PFSK-1 (cell line): Measurements from ENCODE around the gene BZW2.

Source experiments
- FOXP2 ChIP-seq: optimal IDR thresholded peaks from 2 replicates; pipeline ENCODE3; 2011; ENCODE audit warnings: borderline replicate concordance, control low read depth, inconsistent platforms; ENCODE audit not compliant: insufficient read depth; ENCODE audit errors: extremely low read length, extremely low read depth
- POLR2AphosphoS5 ChIP-seq: IDR thresholded peaks from 2 replicates; pipeline ENCODE4 v1.6.1; 2012; ENCODE audit warnings: low read depth, mild to moderate bottlenecking, control low read depth, low read length, moderate library complexity
- REST ChIP-seq, 2 experiments: IDR thresholded peaks; 2 replicates each; pipeline versions ENCODE4 v1.6.1 to v1.8.0; 2011 to 2012; ENCODE audit warnings: low read depth in 2 of 2, low read length in 2 of 2, control low read depth in 1 of 2, inconsistent platforms in 1 of 2, mild to moderate bottlenecking in 1 of 2, moderate library complexity in 1 of 2; ENCODE audit not compliant: insufficient read depth in 1 of 2
- SIN3A ChIP-seq: IDR thresholded peaks from 2 replicates; pipeline ENCODE4 v1.6.1; 2012; ENCODE audit warnings: mild to moderate bottlenecking, low read length, moderate library complexity, borderline replicate concordance; ENCODE audit not compliant: insufficient read depth
- TAF1 ChIP-seq: IDR thresholded peaks from 2 replicates; pipeline ENCODE4 v1.6.1; 2012; ENCODE audit warnings: low read length, control low read depth, borderline replicate concordance; ENCODE audit not compliant: insufficient read depth

The BZW2 gene

GRCh38 chr7:16697507-16698199 lies 51.7 kb downstream of the BZW2 start:
- no peak for TF ChIP-seq TAF1
- no peak for TF ChIP-seq REST (IDR thresholded peaks at IDR 0.05; ENCODE audit: insufficient read depth in 1 of 2, low read depth in 2 of 2, low read length in 2 of 2)
- no peak for TF ChIP-seq FOXP2
- TF ChIP-seq SIN3A = no peak
- no peak for TF ChIP-seq POLR2AphosphoS5

GRCh38 chr7:16698200-16698905 lies 52.4 kb downstream of the BZW2 start:
- no peak for TF ChIP-seq REST (IDR thresholded peaks at IDR 0.05; ENCODE audit: insufficient read depth in 1 of 2, low read depth in 2 of 2, low read length in 2 of 2)
- no peak for TF ChIP-seq TAF1
- TF ChIP-seq POLR2AphosphoS5 = no peak
- TF ChIP-seq FOXP2 = no peak
- TF ChIP-seq SIN3A = no peak

GRCh38 chr7:16702441-16702840 lies 56.5 kb downstream of the BZW2 start:
- no peak for TF ChIP-seq TAF1
- no peak for TF ChIP-seq SIN3A
- TF ChIP-seq REST (IDR thresholded peaks at IDR 0.05; ENCODE audit: insufficient read depth in 1 of 2, low read depth in 2 of 2, low read length in 2 of 2) = no peak
- no peak for TF ChIP-seq FOXP2
- no peak for TF ChIP-seq POLR2AphosphoS5

GRCh38 chr7:16708511-16708910 lies 62.5 kb downstream of the BZW2 start:
- TF ChIP-seq REST (IDR thresholded peaks at IDR 0.05; ENCODE audit: insufficient read depth in 1 of 2, low read depth in 2 of 2, low read length in 2 of 2) (no peak), SIN3A (no peak), POLR2AphosphoS5 (no peak), FOXP2 (no peak), TAF1 (no peak)
